T-helper 1 cell treated with Interleukin-12 subunit alpha and Interleukin-12 subunit beta and Interleukin-4 antibody, amounts not matched to agents 30 μg/mL and 1 μg/mL, for 36 hours (primary cell): ENCODE results near the gene CDCA4.
A peak's percentile ranks its signal among the peaks of the same experiment; 100 is the strongest.

Experiments
- H3K27ac Mint-ChIP-seq: one replicate; pipeline ENCODE4 v1.8.0; 2021; ENCODE audit warnings: mild to moderate bottlenecking, mixed read lengths
- H3K27me3 Mint-ChIP-seq: one replicate; pipeline ENCODE4 v1.8.0; 2021; ENCODE audit warnings: low read depth, mixed read lengths
- H3K36me3 Mint-ChIP-seq: one replicate; pipeline ENCODE4 v1.8.0; 2021; ENCODE audit warnings: low read depth, mixed read lengths
- H3K4me1 Mint-ChIP-seq: one replicate; pipeline ENCODE4 v1.8.0; 2021; ENCODE audit warnings: low read depth, mixed read lengths
- H3K4me3 Mint-ChIP-seq: one replicate; pipeline ENCODE4 v1.8.0; 2021; ENCODE audit warnings: mild to moderate bottlenecking, moderate library complexity, mixed read lengths
- H3K9me3 Mint-ChIP-seq: one replicate; pipeline ENCODE4 v1.8.0; 2021; ENCODE audit warnings: mixed read lengths

The CDCA4 gene

GRCh38 chr14:105062048-105062433 is 41.2 kb upstream of the CDCA4 start:
- Mint-ChIP-seq H3K4me1 (peaks cover 45% of the 10 kb centered on the region), H3K27ac (peak overlapping the region; percentile 84), H3K4me3 (peak overlapping the region; percentile 82), H3K9me3 (no peaks in the 10 kb centered on the region), H3K27me3 (no peaks in the 10 kb centered on the region), H3K36me3 (peaks cover 18% of the 10 kb centered on the region)

GRCh38 chr14:105061428-105062047 is 40.7 kb upstream of the CDCA4 start:
- Mint-ChIP-seq H3K4me3 (peak overlapping the region; percentile 82), H3K9me3 (no peaks in the 10 kb centered on the region)

GRCh38 chr14:105060751-105061427 is 40.0 kb upstream of the CDCA4 start:
- Mint-ChIP-seq H3K4me3 (peak overlapping the region; percentile 82), H3K27ac (peak overlapping the region; percentile 84), H3K9me3 (no peaks in the 10 kb centered on the region), H3K4me1 (peaks cover 42% of the 10 kb centered on the region), H3K27me3 (no peaks in the 10 kb centered on the region), H3K36me3 (peaks cover 21% of the 10 kb centered on the region)

More at GRCh38 chr14:105061428-105062047, 40.7 kb upstream of the CDCA4 start:
- peaks cover 45% of the 10 kb centered on the region for H3K4me1 Mint-ChIP-seq
- H3K27me3 Mint-ChIP-seq = no peaks in the 10 kb centered on the region
- peak overlapping the region; percentile 84 for H3K27ac Mint-ChIP-seq
- peaks cover 21% of the 10 kb centered on the region for H3K36me3 Mint-ChIP-seq

- peaks cover 23% of the 10 kb centered on the region for H3K36me3 Mint-ChIP-seq
- no peaks in the 10 kb centered on the region for H3K27me3 Mint-ChIP-seq
- peak overlapping the region; percentile 68 for H3K4me3 Mint-ChIP-seq
- no peaks in the 10 kb centered on the region for H3K9me3 Mint-ChIP-seq
- H3K4me1 Mint-ChIP-seq = peaks cover 41% of the 10 kb centered on the region
- peak overlapping the region; percentile 82 for H3K27ac Mint-ChIP-seq
Measured at GRCh38 chr14:105059925-105060565, 39.2 kb upstream of the CDCA4 start.

- Mint-ChIP-seq H3K36me3 (peaks cover 19% of the 10 kb centered on the region), H3K27ac (peak overlapping the region; percentile 82), H3K27me3 (no peaks in the 10 kb centered on the region), H3K4me3 (peak overlapping the region; percentile 68), H3K9me3 (no peaks in the 10 kb centered on the region), H3K4me1 (peaks cover 35% of the 10 kb centered on the region)
Measured at GRCh38 chr14:105059035-105059924, 38.4 kb upstream of the CDCA4 start.

- no peaks in the 10 kb centered on the region for H3K9me3 Mint-ChIP-seq
- peaks cover 21% of the 10 kb centered on the region for H3K36me3 Mint-ChIP-seq
- no peak overlapping the region for H3K4me3 Mint-ChIP-seq
- no peaks in the 10 kb centered on the region for H3K27me3 Mint-ChIP-seq
- H3K4me1 Mint-ChIP-seq = peaks cover 32% of the 10 kb centered on the region
- peak overlapping the region; percentile 75 for H3K27ac Mint-ChIP-seq
Measured at GRCh38 chr14:105058521-105059034, 37.7 kb upstream of the CDCA4 start.

- Mint-ChIP-seq H3K27ac (no peak overlapping the region), H3K4me1 (peaks cover 19% of the 10 kb centered on the region), H3K9me3 (no peaks in the 10 kb centered on the region), H3K4me3 (no peak overlapping the region), H3K36me3 (peaks cover 24% of the 10 kb centered on the region), H3K27me3 (no peaks in the 10 kb centered on the region)
Measured at GRCh38 chr14:105056303-105056831, 35.5 kb upstream of the CDCA4 start.

GRCh38 chr14:105055736-105056302 is 34.9 kb upstream of the CDCA4 start:
- no peak overlapping the region for H3K27ac Mint-ChIP-seq
- H3K4me1 Mint-ChIP-seq = peaks cover 19% of the 10 kb centered on the region
- H3K9me3 Mint-ChIP-seq = no peaks in the 10 kb centered on the region
- no peak overlapping the region for H3K4me3 Mint-ChIP-seq
- H3K36me3 Mint-ChIP-seq = peaks cover 29% of the 10 kb centered on the region
- H3K27me3 Mint-ChIP-seq = no peaks in the 10 kb centered on the region

- Mint-ChIP-seq H3K4me1 (peaks cover 15% of the 10 kb centered on the region), H3K9me3 (no peaks in the 10 kb centered on the region), H3K27me3 (no peaks in the 10 kb centered on the region), H3K27ac (no peak overlapping the region), H3K4me3 (no peak overlapping the region), H3K36me3 (peaks cover 29% of the 10 kb centered on the region)
Measured at GRCh38 chr14:105055334-105055733, 34.5 kb upstream of the CDCA4 start.

- peaks cover 26% of the 10 kb centered on the region for H3K36me3 Mint-ChIP-seq
- H3K27ac Mint-ChIP-seq = no peak overlapping the region
- no peak overlapping the region for H3K4me3 Mint-ChIP-seq
- peaks cover 4% of the 10 kb centered on the region for H3K4me1 Mint-ChIP-seq
- H3K9me3 Mint-ChIP-seq = no peaks in the 10 kb centered on the region
- no peaks in the 10 kb centered on the region for H3K27me3 Mint-ChIP-seq
Measured at GRCh38 chr14:105053996-105054395, 33.1 kb upstream of the CDCA4 start.

- peaks cover 3% of the 10 kb centered on the region for H3K4me1 Mint-ChIP-seq
- H3K27me3 Mint-ChIP-seq = no peaks in the 10 kb centered on the region
- H3K9me3 Mint-ChIP-seq = no peaks in the 10 kb centered on the region
- H3K27ac Mint-ChIP-seq = no peak overlapping the region
- no peak overlapping the region for H3K4me3 Mint-ChIP-seq
- peaks cover 31% of the 10 kb centered on the region for H3K36me3 Mint-ChIP-seq
Measured at GRCh38 chr14:105053421-105053820, 32.5 kb upstream of the CDCA4 start.

- Mint-ChIP-seq H3K27ac (peak overlapping the region; percentile 50), H3K4me3 (no peak overlapping the region), H3K36me3 (peaks cover 28% of the 10 kb centered on the region), H3K9me3 (no peaks in the 10 kb centered on the region), H3K27me3 (no peaks in the 10 kb centered on the region), H3K4me1 (no peaks in the 10 kb centered on the region)
Measured at GRCh38 chr14:105052110-105052458, 31.2 kb upstream of the CDCA4 start.

- no peak overlapping the region for H3K4me3 Mint-ChIP-seq
- H3K27ac Mint-ChIP-seq = peak overlapping the region; percentile 50
- H3K27me3 Mint-ChIP-seq = no peaks in the 10 kb centered on the region
Measured at GRCh38 chr14:105051182-105052109, 30.6 kb upstream of the CDCA4 start.

More at GRCh38 chr14:105051182-105052109, 30.6 kb upstream of the CDCA4 start:
- Mint-ChIP-seq H3K4me1 (no peaks in the 10 kb centered on the region), H3K9me3 (no peaks in the 10 kb centered on the region), H3K36me3 (peaks cover 25% of the 10 kb centered on the region)
